H9 (cell line): Measurements from ENCODE around the gene ETV6. TPM values are rescaled to one million over a fixed set of nuclear protein-coding genes. Genes with fewer than 3 reads are reported as not detected.

ENCODE experiments used
- DNase-seq: peaks from one replicate; pipeline ENCODE4 v3.0.0-alpha.2; 2017
- H2AFZ ChIP-seq: one replicate; pipeline ENCODE4 v1.6.1; 2013; ENCODE audit warnings: mild to moderate bottlenecking, low read length, control low read depth, moderate library complexity
- H2AK5ac ChIP-seq: 2 replicates; pipeline ENCODE4 v1.6.1; 2013; ENCODE audit warnings: low read length, control low read depth, mixed read lengths; ENCODE audit not compliant: insufficient read length
- H2BK120ac ChIP-seq: one replicate; pipeline ENCODE4 v1.6.1; 2013; ENCODE audit warnings: low read depth, mild to moderate bottlenecking, low read length, control low read depth, inconsistent platforms; ENCODE audit not compliant: poor library complexity, severe bottlenecking
- H2BK12ac ChIP-seq: 2 replicates; pipeline ENCODE4 v1.6.1; 2013; ENCODE audit warnings: low read length, control low read depth, mixed read lengths, low read depth; ENCODE audit not compliant: insufficient read length
- H2BK15ac ChIP-seq: 2 replicates; pipeline ENCODE4 v1.6.1; 2013; ENCODE audit warnings: low read depth, low read length, control low read depth
- H2BK20ac ChIP-seq: one replicate; pipeline ENCODE4 v1.6.1; 2013; ENCODE audit warnings: low read depth, mild to moderate bottlenecking, low read length, control low read depth, inconsistent platforms; ENCODE audit not compliant: poor library complexity, severe bottlenecking
- H2BK5ac ChIP-seq: 2 replicates; pipeline ENCODE4 v1.6.1; 2013; ENCODE audit warnings: low read length, control low read depth, mixed read lengths; ENCODE audit not compliant: insufficient read length
- H3K14ac ChIP-seq: 2 replicates; pipeline ENCODE4 v1.6.1; 2013; ENCODE audit warnings: low read length, control low read depth; ENCODE audit not compliant: insufficient read depth
- H3K18ac ChIP-seq: 2 replicates; pipeline ENCODE4 v1.6.1; 2013; ENCODE audit warnings: low read depth, mild to moderate bottlenecking, mixed read lengths, low read length, control low read depth; ENCODE audit not compliant: insufficient read length
- H3K23ac ChIP-seq: 2 replicates; pipeline ENCODE4 v1.6.1; 2013; ENCODE audit warnings: low read length, control low read depth, mixed read lengths, low read depth; ENCODE audit not compliant: insufficient read length
- H3K23me2 ChIP-seq: 2 replicates; pipeline ENCODE4 v1.6.1; 2013; ENCODE audit warnings: low read depth, mild to moderate bottlenecking, mixed read lengths, low read length, control low read depth; ENCODE audit not compliant: insufficient read length, poor library complexity, severe bottlenecking
- H3K27ac ChIP-seq: 2 replicates; pipeline ENCODE4 v1.5.1; 2013; ENCODE audit warnings: low read length, control low read depth, mixed read lengths, low read depth; ENCODE audit not compliant: insufficient read length
- H3K27me3 ChIP-seq: 2 replicates; pipeline ENCODE4 v1.6.1; 2013; ENCODE audit warnings: low read length, control low read depth, inconsistent platforms; ENCODE audit not compliant: insufficient read depth
- H3K4ac ChIP-seq: 2 replicates; pipeline ENCODE4 v1.6.1; 2013; ENCODE audit warnings: low read depth, mild to moderate bottlenecking, control low read depth, inconsistent platforms, low read length, moderate library complexity
- H3K4me1 ChIP-seq: 2 replicates; pipeline ENCODE4 v1.6.1; 2013; ENCODE audit warnings: low read length, control low read depth, inconsistent platforms; ENCODE audit not compliant: insufficient read depth
- H3K4me2 ChIP-seq: 2 replicates; pipeline ENCODE4 v1.6.1; 2013; ENCODE audit warnings: low read length, control low read depth, mixed read lengths; ENCODE audit not compliant: insufficient read length, insufficient read depth
- H3K56ac ChIP-seq: 2 replicates; pipeline ENCODE4 v1.6.1; 2013; ENCODE audit warnings: low read depth, mild to moderate bottlenecking, mixed read lengths, low read length, control low read depth; ENCODE audit not compliant: insufficient read length
- H3K79me1 ChIP-seq: 2 replicates; pipeline ENCODE4 v1.6.1; 2013; ENCODE audit warnings: low read depth, mild to moderate bottlenecking, moderate library complexity, low read length, control low read depth, inconsistent platforms; ENCODE audit not compliant: insufficient read depth, poor library complexity, severe bottlenecking
- H3K79me2 ChIP-seq: 2 replicates; pipeline ENCODE4 v1.6.1; 2013; ENCODE audit warnings: low read length, control low read depth, inconsistent platforms; ENCODE audit not compliant: insufficient read depth
- H3K9ac ChIP-seq: 2 replicates; pipeline ENCODE4 v1.6.1; 2013; ENCODE audit warnings: low read length, control low read depth, mixed read lengths; ENCODE audit not compliant: insufficient read length; ENCODE audit errors: extremely low read depth
- H3K9me3 ChIP-seq: one replicate; pipeline ENCODE4 v1.6.1; 2013; ENCODE audit warnings: low read depth, low read length, inconsistent platforms; ENCODE audit not compliant: control insufficient read depth
- H3T11ph ChIP-seq: one replicate; pipeline ENCODE4 v1.6.1; 2013; ENCODE audit warnings: mild to moderate bottlenecking, low read length, control low read depth, inconsistent platforms
- H4K20me1 ChIP-seq: one replicate; pipeline ENCODE4 v1.6.1; 2013; ENCODE audit not compliant: control insufficient read depth, insufficient read length, insufficient read depth
- H4K5ac ChIP-seq: 2 replicates; pipeline ENCODE4 v1.6.1; 2013; ENCODE audit warnings: low read depth, mild to moderate bottlenecking, mixed read lengths, low read length, control low read depth; ENCODE audit not compliant: insufficient read length
- H4K8ac ChIP-seq: replicated peaks from 2 replicates; pipeline ENCODE4 v1.6.1; 2013; ENCODE audit warnings: low read length, control low read depth, mixed read lengths, low read depth; ENCODE audit not compliant: insufficient read length
- H4K91ac ChIP-seq: 2 replicates; pipeline ENCODE4 v1.6.1; 2013; ENCODE audit warnings: low read depth, mild to moderate bottlenecking, moderate library complexity, mixed read lengths, low read length, control low read depth; ENCODE audit not compliant: insufficient read length
- H3K27ac Mint-ChIP-seq, 3 experiments: 2 replicates in 2 of 3; 3 replicates in 1 of 3; pipeline ENCODE4 v1.8.0; 2020 to 2021; ENCODE audit warnings: mixed read lengths in 3 of 3, mild to moderate bottlenecking in 1 of 3, moderate library complexity in 1 of 3
- H3K27me3 Mint-ChIP-seq: 2 replicates; pipeline ENCODE4 v1.8.0; 2021; ENCODE audit warnings: low read depth, mild to moderate bottlenecking, moderate library complexity, mixed read lengths
- H3K36me3 Mint-ChIP-seq, 3 experiments: 2 replicates in 2 of 3; 3 replicates in 1 of 3; pipeline ENCODE4 v1.8.0; 2020 to 2021; ENCODE audit warnings: low read depth in 3 of 3, mixed read lengths in 3 of 3; ENCODE audit not compliant: insufficient read depth in 1 of 3
- H3K4me1 Mint-ChIP-seq, 2 experiments: 2 replicates each; pipeline ENCODE4 v1.8.0; 2020; ENCODE audit warnings: mixed read lengths in 2 of 2
- H3K4me3 Mint-ChIP-seq, 2 experiments: 2 replicates in 1 of 2; 3 replicates in 1 of 2; pipeline ENCODE4 v1.8.0; 2020 to 2021; ENCODE audit warnings: mild to moderate bottlenecking in 2 of 2, mixed read lengths in 2 of 2, moderate library complexity in 1 of 2
- H3K9me3 Mint-ChIP-seq, 2 experiments: 2 replicates in 1 of 2; 3 replicates in 1 of 2; pipeline ENCODE4 v1.8.0; 2020; ENCODE audit warnings: mild to moderate bottlenecking in 2 of 2, mixed read lengths in 2 of 2, moderate library complexity in 1 of 2
- CTCF ChIP-seq: fragments of 200-600 bp; sonication (generic); conservative IDR thresholded peaks from 3 replicates; pipeline ENCODE4 v1.8.0; 2021; ENCODE audit warnings: antibody characterized with exemption, mild to moderate bottlenecking
- WGBS: extraction: QIAGEN DNeasy Blood & Tissue Kit; methylation state at CpG from one replicate; pipeline ENCODE4 v1.1.7; 2013; ENCODE audit warnings: missing lambda C conversion rate, low lambda C conversion rate, mixed read lengths; ENCODE audit not compliant: insufficient read length; ENCODE audit errors: extremely low coverage; 5-methylcytosine and 5-hydroxymethylcytosine counted together
- total RNA-seq: library from RNA; stranded (reverse); gene quantifications from 2 replicates; pipeline ENCODE4 v1.2.1, GENCODE V29; 2021

The ETV6 gene
- total RNA-seq, 1 experiment from 2014 or later, result 28.7 TPM

GRCh38 chr12:11696084-11696483, 46.6 kb downstream of the ETV6 start:
- Mint-ChIP-seq H3K4me1 (peaks cover 8 to 15% of the 10 kb centered on the region in 2 experiments), H3K4me3 (no peak overlapping the region), H3K27ac (no peak overlapping the region), H3K9me3 (no peaks in the 10 kb centered on the region), H3K36me3 (no peaks in the 10 kb centered on the region), H3K27me3 (no peaks in the 10 kb centered on the region)
- Histone ChIP-seq H2BK120ac (no peak overlapping the region), H2BK12ac (no peak overlapping the region), H3K4me1 (peaks cover 2% of the 10 kb centered on the region; the same call in 1 of the 2 replicates), H3K9me3 (no peaks in the 10 kb centered on the region), H2AK5ac (no peak overlapping the region), H2AFZ (no peak overlapping the region), H3K79me2 (peaks cover 2% of the 10 kb centered on the region; the same call in 1 of the 2 replicates), H3K79me1 (peaks cover 3% of the 10 kb centered on the region), H3K27me3 (no peaks in the 10 kb centered on the region), H3K18ac (no peak overlapping the region), H3K56ac (no peak overlapping the region), H3K27ac (no peak overlapping the region), H3T11ph (no peak overlapping the region), H4K20me1 (no peaks in the 10 kb centered on the region), H2BK20ac (no peak overlapping the region), H3K14ac (no peak overlapping the region), H3K9ac (no peak overlapping the region), H4K8ac (no peak overlapping the region), H3K23ac (no peak overlapping the region), H3K4me2 (no peak overlapping the region), H2BK15ac (no peak overlapping the region), H4K91ac (no peak overlapping the region), H4K5ac (no peak overlapping the region), H2BK5ac (no peak overlapping the region), H3K23me2 (no peaks in the 10 kb centered on the region), H3K4ac (no peak overlapping the region)
- WGBS, result no CpG with 5 or more reads among the region's 3 CpGs
- no peak for DNase-seq
- no peak for TF ChIP-seq CTCF
